GM10248 (cell line): Measurements from ENCODE around the gene WNT4.

Experiments
- CTCF ChIA-PET: fragments of 300-600 bp; sonication (Branson Sonifier 250); formaldehyde crosslinking; extraction: SDS; loops from one replicate; lab custom pipeline; 2021; ENCODE audit warnings: antibody characterized with exemption; lab: Yijun Ruan, JAX
- POLR2A ChIA-PET: fragments of 350-650 bp; sonication (Branson Sonifier 250); formaldehyde crosslinking; extraction: SDS; loops from one replicate; lab custom pipeline; 2020; ENCODE audit warnings: antibody characterized with exemption; lab: Yijun Ruan, JAX
- DNase-seq: peaks from one replicate; pipeline ENCODE4 v3.0.0; 2012; ENCODE audit errors: extremely low spot score
- CTCF ChIP-seq: IDR thresholded peaks from 2 replicates; pipeline ENCODE4 v1.5.1; 2012; ENCODE audit warnings: mild to moderate bottlenecking, low read depth; ENCODE audit errors: extremely low read depth, missing control alignments, control extremely low read depth

WNT4 gene

GRCh38 chr1:22101995-22102394, 40.9 kb downstream of the WNT4 start:
- DNase-seq = no peak
- CTCF ChIA-PET = interaction anchor here (1.6 kb wide), 2 partner anchors 9 to 314 kb away, joined by 4 to 5 read pairs; no protein-coding TSS in a partner anchor
- POLR2A ChIA-PET = no interaction called here
- TF ChIP-seq CTCF = no peak

DNA sequence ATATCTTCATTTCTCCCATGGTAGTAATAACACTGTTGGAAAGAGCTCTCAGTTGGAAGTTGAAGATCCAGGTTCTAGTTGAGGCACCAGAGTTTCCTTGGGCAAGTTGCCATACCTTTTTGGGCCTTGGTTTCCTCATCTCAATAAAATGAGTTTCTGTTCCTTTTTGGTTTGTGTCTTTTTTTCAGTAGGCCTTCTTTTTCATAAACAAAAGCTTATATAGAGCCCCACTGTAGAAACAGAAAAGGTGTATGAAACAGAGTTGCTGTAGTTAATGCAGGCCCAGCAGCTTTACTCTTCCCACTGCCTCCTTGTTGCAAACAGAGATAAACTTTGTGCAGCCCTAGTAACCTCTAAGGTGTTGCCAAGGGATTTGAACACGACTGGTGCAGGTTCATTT, 41.7 kb downstream of the WNT4 start:
- ChIA-PET POLR2A (no interaction called here), CTCF (interaction anchor here (1.2 to 1.6 kb wide), 5 partner anchors 9 to 315 kb away, joined by 3 to 5 read pairs (median 4); no protein-coding TSS in a partner anchor)
- no peak for DNase-seq
- TF ChIP-seq CTCF = no peak

- no peak for TF ChIP-seq CTCF
- POLR2A ChIA-PET = no interaction called here
- no peak for DNase-seq
- CTCF ChIA-PET = interaction anchor here (1.1 to 1.8 kb wide), 6 partner anchors 8 to 31 kb away, joined by 3 to 6 read pairs (median 5); no protein-coding TSS in a partner anchor
Observed at GRCh38 chr1:22100168-22100567, 42.7 kb downstream of the WNT4 start.

GRCh38 chr1:22098752-22099151, 44.1 kb downstream of the WNT4 start:
- ChIA-PET POLR2A (interaction anchor here (1.0 kb wide), 1 partner anchor 73 kb away, joined by 5 read pairs; no protein-coding TSS in a partner anchor), CTCF (interaction anchor here (0.8 to 1.8 kb wide), 6 partner anchors 8 to 318 kb away, joined by 3 to 6 read pairs (median 4); no protein-coding TSS in a partner anchor)

GRCh38 chr1:22096463-22096862, 46.4 kb downstream of the WNT4 start:
- no peak for TF ChIP-seq CTCF
- no peak for DNase-seq
- ChIA-PET CTCF (interaction anchor here (2.6 kb wide), 1 partner anchor 9 kb away, joined by 7 read pairs; no protein-coding TSS in a partner anchor), POLR2A (no interaction called here)

More at GRCh38 chr1:22098752-22099151, 44.1 kb downstream of the WNT4 start:
- no peak for DNase-seq
- no peak for TF ChIP-seq CTCF

DNA sequence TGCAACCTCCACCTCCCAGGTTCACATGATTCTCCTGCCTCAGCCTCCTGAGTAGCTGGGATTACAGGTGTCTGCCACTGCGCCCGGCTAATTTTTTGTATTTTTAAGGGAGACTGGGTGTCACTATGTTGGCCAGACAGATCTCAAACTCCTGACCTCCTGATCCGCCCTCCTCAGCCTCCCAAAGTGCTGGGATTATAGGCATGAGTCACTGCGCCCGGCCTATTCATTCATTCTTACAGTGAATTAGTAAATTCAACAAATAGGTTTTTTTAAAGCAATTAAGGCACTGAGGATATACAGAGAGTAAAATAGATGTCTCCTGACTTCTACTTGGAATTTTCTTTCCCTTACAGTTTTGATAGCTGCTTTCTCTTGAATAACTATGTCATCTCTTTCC, 46.9 kb downstream of the WNT4 start:
- no peak for DNase-seq
- ChIA-PET POLR2A (no interaction called here), CTCF (interaction anchor here (2.6 kb wide), 1 partner anchor 10 kb away, joined by 7 read pairs; no protein-coding TSS in a partner anchor)
- no peak for TF ChIP-seq CTCF
